A673 (cell line): Measurements from ENCODE around the gene CTDSP1. TPM values are rescaled to one million over a fixed set of nuclear protein-coding genes. Genes with fewer than 3 reads are reported as not detected.
A peak's percentile ranks its signal among the peaks of the same experiment; 100 is the strongest.

Source experiments
- BruUV-seq: library from RNA; stranded (reverse); fragments of 400-500 nt; replicated peaks from 2 replicates; lab custom pipeline; 2021; lab: Mats Ljungman, UMichigan
- CTCF ChIA-PET: fragments of 300-600 bp; sonication (Branson Sonifier 250); formaldehyde crosslinking; loops from one replicate; lab custom pipeline; 2022; ENCODE audit warnings: antibody characterized with exemption; lab: Charles Lee
- POLR2A ChIA-PET: fragments of 300-600 bp; sonication (Branson Sonifier 250); formaldehyde crosslinking; loops from one replicate; lab custom pipeline; 2022; ENCODE audit warnings: antibody characterized with exemption; ENCODE audit not compliant: low non-redundant PET; lab: Charles Lee
- DNase-seq: peaks from one replicate; pipeline ENCODE4 v3.0.0-alpha.2; 2015; ENCODE audit warnings: low spot score
- H3K27ac ChIP-seq: fragments of 200-600 bp; sonication (generic); 2 replicates; pipeline ENCODE4 v1.5.1; 2016; ENCODE audit warnings: mixed run types, low read depth, mild to moderate bottlenecking, mixed read lengths, antibody characterized with exemption, low read length; ENCODE audit not compliant: poor library complexity, severe bottlenecking
- H3K27me3 ChIP-seq: fragments of 200-600 bp; sonication (generic); replicated peaks from 2 replicates; pipeline ENCODE4 v1.6.1; 2017; ENCODE audit warnings: mixed run types, low read depth, mild to moderate bottlenecking, mixed read lengths, antibody characterized with exemption, low read length; ENCODE audit not compliant: insufficient read depth, poor library complexity
- H3K36me3 ChIP-seq: fragments of 200-600 bp; sonication (generic); 2 replicates; pipeline ENCODE4 v1.6.1; 2016; ENCODE audit warnings: mixed run types, mild to moderate bottlenecking, mixed read lengths, antibody characterized with exemption, low read length; ENCODE audit not compliant: insufficient read depth, poor library complexity, severe bottlenecking
- H3K4me1 ChIP-seq: fragments of 200-600 bp; sonication (generic); 2 replicates; pipeline ENCODE4 v1.6.1; 2017; ENCODE audit warnings: mixed run types, mild to moderate bottlenecking, mixed read lengths, antibody characterized with exemption, low read length; ENCODE audit not compliant: insufficient read depth, poor library complexity, severe bottlenecking
- H3K4me3 ChIP-seq: fragments of 200-600 bp; sonication (generic); 2 replicates; pipeline ENCODE4 v1.5.1; 2016; ENCODE audit warnings: low read depth, mixed run types, mild to moderate bottlenecking, mixed read lengths, low read length; ENCODE audit not compliant: poor library complexity, severe bottlenecking
- H3K9me3 ChIP-seq: fragments of 200-600 bp; sonication (generic); 2 replicates; pipeline ENCODE4 v1.6.1; 2016; ENCODE audit warnings: mixed run types, low read depth, mild to moderate bottlenecking, mixed read lengths, antibody characterized with exemption, low read length; ENCODE audit not compliant: poor library complexity, severe bottlenecking
- EZH2 ChIP-seq: fragments of 200-600 bp; sonication (generic); IDR thresholded peaks from 2 replicates; pipeline ENCODE4 v1.6.1; 2017; ENCODE audit warnings: borderline replicate concordance, low read depth, mild to moderate bottlenecking, mixed read lengths, antibody characterized with exemption, low read length; ENCODE audit not compliant: poor library complexity, severe bottlenecking
- intact Hi-C: fragments of 100-400 bp; cut with micrococcal nuclease; formaldehyde crosslinking; loops from one replicate; pipeline ENCODE4 v1.10.0; 2022; ENCODE audit not compliant: unreplicated experiment
- microRNA-seq: library from miRNA; unstranded; fragments of <30 nt; microRNA quantifications from one replicate; pipeline ENCODE4 v1.2.0, GENCODE V29; 2021
- total RNA-seq: library from RNA; stranded (reverse); gene quantifications from 2 replicates; pipeline ENCODE4 v1.2.3, GENCODE V29; 2021
- TF ChIP-seq, protein P1 (sequence below): fragments of 300-800, 200-600 bp; sonication (generic); conservative IDR thresholded peaks from 2 replicates; pipeline ENCODE4 v1.5.1; 2017; ENCODE audit warnings: low read depth, mild to moderate bottlenecking, antibody characterized with exemption, low read length, moderate library complexity, mixed read lengths

CTDSP1 gene
- total RNA-seq, 1 experiment from 2014 or later = 72.3 TPM

DNA sequence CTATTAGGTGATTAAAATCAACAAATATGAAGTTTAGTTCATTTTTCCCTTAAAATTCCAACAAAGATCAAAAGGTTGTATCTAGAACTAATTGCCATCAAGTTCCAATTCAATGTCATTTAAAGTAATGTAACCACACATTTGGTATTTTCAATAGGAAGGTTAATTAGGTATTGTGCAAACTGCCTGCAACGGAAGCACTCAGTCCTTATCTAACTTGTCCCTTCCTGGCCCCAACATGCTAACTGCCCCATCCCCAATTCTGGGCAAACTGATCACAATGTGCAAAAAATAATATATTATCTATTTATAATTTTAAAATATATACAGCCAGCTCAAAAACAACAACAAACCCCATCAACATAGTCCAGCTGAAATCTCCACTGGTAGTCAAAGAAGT is 52.4 kb downstream of the CTDSP1 start:
- H3K4me3 ChIP-seq = no peak overlapping the region
- intact Hi-C loops = no loop called here
- H3K4me1 ChIP-seq = no peaks in the 10 kb centered on the region
- no peak for DNase-seq
- H3K36me3 ChIP-seq = peaks cover 46% of the 10 kb centered on the region
- no peaks in the 10 kb centered on the region for H3K27me3 ChIP-seq
- ChIA-PET CTCF (no interaction called here), POLR2A (no interaction called here)
- no peaks in the 10 kb centered on the region for H3K9me3 ChIP-seq
- BruUV-seq = no TSS peak
- TF ChIP-seq EZH2 = no peak
- TF ChIP-seq, protein P1, sequence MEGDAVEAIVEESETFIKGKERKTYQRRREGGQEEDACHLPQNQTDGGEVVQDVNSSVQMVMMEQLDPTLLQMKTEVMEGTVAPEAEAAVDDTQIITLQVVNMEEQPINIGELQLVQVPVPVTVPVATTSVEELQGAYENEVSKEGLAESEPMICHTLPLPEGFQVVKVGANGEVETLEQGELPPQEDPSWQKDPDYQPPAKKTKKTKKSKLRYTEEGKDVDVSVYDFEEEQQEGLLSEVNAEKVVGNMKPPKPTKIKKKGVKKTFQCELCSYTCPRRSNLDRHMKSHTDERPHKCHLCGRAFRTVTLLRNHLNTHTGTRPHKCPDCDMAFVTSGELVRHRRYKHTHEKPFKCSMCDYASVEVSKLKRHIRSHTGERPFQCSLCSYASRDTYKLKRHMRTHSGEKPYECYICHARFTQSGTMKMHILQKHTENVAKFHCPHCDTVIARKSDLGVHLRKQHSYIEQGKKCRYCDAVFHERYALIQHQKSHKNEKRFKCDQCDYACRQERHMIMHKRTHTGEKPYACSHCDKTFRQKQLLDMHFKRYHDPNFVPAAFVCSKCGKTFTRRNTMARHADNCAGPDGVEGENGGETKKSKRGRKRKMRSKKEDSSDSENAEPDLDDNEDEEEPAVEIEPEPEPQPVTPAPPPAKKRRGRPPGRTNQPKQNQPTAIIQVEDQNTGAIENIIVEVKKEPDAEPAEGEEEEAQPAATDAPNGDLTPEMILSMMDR = no peak
- no peak overlapping the region for H3K27ac ChIP-seq

Small RNA genes lying within 50 kb of the gene (microRNA-seq; reads per million reads assigned to microRNA genes)
- 47,966 reads per million, percentile 99 among the genes with 10 or more reads in this experiment for gene MIR26B

Other genes with a start within 250 kb of the CTDSP1 start
- not detected in 2 replicates for gene CXCR1, start 232.9 kb upstream of the CTDSP1 start, total RNA-seq
- 241 and 291 TPM in 2 replicates for gene ARPC2, start 182.7 kb upstream of the CTDSP1 start, total RNA-seq
- gene GPBAR1, start 138.9 kb upstream of the CTDSP1 start, total RNA-seq = 0.30 and 0.46 TPM in 2 replicates
- 74.7 and 78.8 TPM in 2 replicates for gene AAMP, start 129.7 kb upstream of the CTDSP1 start, total RNA-seq
- gene PNKD, start 129.3 kb upstream of the CTDSP1 start, total RNA-seq = 36.7 and 44.9 TPM in 2 replicates
- 40.2 and 43.9 TPM in 2 replicates for gene TMBIM1, start 107.4 kb upstream of the CTDSP1 start, total RNA-seq
- not detected in 2 replicates for gene CATIP, start 43.0 kb upstream of the CTDSP1 start, total RNA-seq
- gene SLC11A1, start 17.6 kb upstream of the CTDSP1 start, total RNA-seq = 0.09 TPM in 1 of 2 replicates, not detected in the other
- not detected in 2 replicates for gene VIL1, start 19.3 kb downstream of the CTDSP1 start, total RNA-seq
- 31.0 and 33.2 TPM in 2 replicates for gene USP37, start 168.5 kb downstream of the CTDSP1 start, total RNA-seq
- 89.5 and 92.3 TPM in 2 replicates for gene CNOT9, start 169.0 kb downstream of the CTDSP1 start, total RNA-seq
- gene PLCD4, start 208.0 kb downstream of the CTDSP1 start, total RNA-seq = 0.24 and 0.39 TPM in 2 replicates